HCT116 (cell line): Measurements from ENCODE around the gene CRYBG3. TPM values are rescaled to one million over a fixed set of nuclear protein-coding genes. Genes with fewer than 3 reads are reported as not detected.

Experiments used
- ATAC-seq: fragments of 200-7000 bp; cut with Tn5 transposase; 2 replicates; pipeline ENCODE4 v1.9.1; 2020; ENCODE audit warnings: mild to moderate bottlenecking, moderate library complexity
- BruUV-seq: library from RNA; stranded (reverse); fragments of 400-500 nt; replicated peaks from 2 replicates; lab custom pipeline; 2021; lab: Mats Ljungman, UMichigan
- CTCF ChIA-PET: fragments of 300-600 bp; sonication (Branson Sonifier 250); formaldehyde crosslinking; loops from one replicate; lab custom pipeline; 2021; ENCODE audit warnings: antibody characterized with exemption; lab: Charles Lee
- POLR2A ChIA-PET: fragments of 300-600, 350-600 bp; sonication (Branson Sonifier 250); formaldehyde crosslinking; loops from one replicate; lab custom pipeline; 2021; ENCODE audit warnings: antibody characterized with exemption; lab: Charles Lee
- RAD21 ChIA-PET, 2 experiments: fragments of 300-600 bp; sonication (Branson Sonifier 250); formaldehyde crosslinking; loops; one replicate each; lab custom pipeline; 2023; ENCODE audit warnings: low total read pairs in 2 of 2; ENCODE audit not compliant: uncharacterized antibody in 2 of 2, unreplicated experiment in 2 of 2, low non-redundant PET in 1 of 2; lab: Charles Lee
- DNase-seq: peaks from one replicate; pipeline ENCODE4 v3.0.0-alpha.2; 2010; ENCODE audit warnings: low read depth, low spot score
- H2AFZ ChIP-seq: fragments of 200-600 bp; shearing (Covaris generic), sonication (generic); 2 replicates; pipeline ENCODE4 v1.6.1; 2017; ENCODE audit warnings: low read depth, mixed run types, mixed read lengths, antibody characterized with exemption, low read length; ENCODE audit not compliant: poor library complexity, severe bottlenecking
- H3K27ac ChIP-seq: 2 replicates; pipeline ENCODE4 v1.5.1; 2012; ENCODE audit warnings: low read depth, low read length
- H3K27me3 ChIP-seq: fragments of 200-600 bp; sonication (generic); 2 replicates; pipeline ENCODE4 v1.6.1; 2016; ENCODE audit warnings: mixed run types, low read length, mixed read lengths; ENCODE audit not compliant: insufficient read depth
- H3K36me3 ChIP-seq, 2 experiments: fragments of 200-500 bp in 1 of 2; fragments of 200-600 bp in 1 of 2; sonication (Bioruptor generic) in 1 of 2; sonication (generic) in 1 of 2; 2 replicates each; pipeline versions ENCODE4 v1.5.1 to v1.6.1; 2014 to 2016; ENCODE audit warnings: low read length in 2 of 2, inconsistent platforms in 1 of 2, mixed read lengths in 1 of 2, mixed run types in 1 of 2; ENCODE audit not compliant: insufficient read depth in 2 of 2, control insufficient read depth in 1 of 2
- H3K4me1 ChIP-seq, 2 experiments: fragments of 200-600 bp in 1 of 2; sonication (generic) in 1 of 2; 2 replicates each; pipeline versions ENCODE4 v1.5.1 to v1.6.1; 2012 to 2017; ENCODE audit warnings: low read length in 2 of 2, inconsistent platforms in 1 of 2, mild to moderate bottlenecking in 1 of 2, mixed read lengths in 1 of 2, mixed run types in 1 of 2, moderate library complexity in 1 of 2; ENCODE audit not compliant: insufficient read depth in 2 of 2, control insufficient read depth in 1 of 2
- H3K4me2 ChIP-seq: fragments of 200-600 bp; sonication (generic); 2 replicates; pipeline ENCODE4 v1.6.1; 2017; ENCODE audit warnings: mixed run types, low read length, mixed read lengths
- H3K4me3 ChIP-seq, 2 experiments: fragments of 200-600 bp in 1 of 2; sonication (generic) in 1 of 2; replicated peaks in 1 of 2; 2 replicates each; pipeline ENCODE4 v1.5.1; 2011 to 2016; ENCODE audit warnings: low read length in 2 of 2, control low read depth in 1 of 2, low read depth in 1 of 2, mild to moderate bottlenecking in 1 of 2, mixed read lengths in 1 of 2, mixed run types in 1 of 2
- H3K79me2 ChIP-seq: fragments of 200-600 bp; sonication (generic); 2 replicates; pipeline ENCODE4 v1.6.1; 2017; ENCODE audit warnings: mild to moderate bottlenecking, mixed run types, low read length, moderate library complexity, mixed read lengths; ENCODE audit not compliant: insufficient read depth
- H3K9ac ChIP-seq: fragments of 200-600 bp; sonication (generic); 2 replicates; pipeline ENCODE4 v1.6.1; 2016; ENCODE audit warnings: low read length, mixed read lengths
- H3K9me2 ChIP-seq: fragments of 200-600 bp; sonication (generic), shearing (Covaris generic); 2 replicates; pipeline ENCODE4 v1.6.1; 2017; ENCODE audit warnings: mixed run types, mild to moderate bottlenecking, moderate library complexity; ENCODE audit not compliant: insufficient read depth
- H3K9me3 ChIP-seq, 2 experiments: fragments of 200-500 bp in 1 of 2; fragments of 200-600 bp in 1 of 2; sonication (Bioruptor generic) in 1 of 2; sonication (generic) in 1 of 2; 2 replicates each; pipeline ENCODE4 v1.6.1; 2014 to 2017; ENCODE audit warnings: low read length in 2 of 2, mixed read lengths in 2 of 2, inconsistent platforms in 1 of 2, low read depth in 1 of 2, mild to moderate bottlenecking in 1 of 2, mixed run types in 1 of 2, moderate library complexity in 1 of 2; ENCODE audit not compliant: control insufficient read depth in 1 of 2, insufficient read depth in 1 of 2
- H4K20me1 ChIP-seq: fragments of 200-600 bp; sonication (generic), shearing (Covaris generic); 2 replicates; pipeline ENCODE4 v1.6.1; 2017; ENCODE audit warnings: mixed run types, mild to moderate bottlenecking, moderate library complexity; ENCODE audit not compliant: insufficient read depth
- CBX3 ChIP-seq: IDR thresholded peaks from 2 replicates; pipeline ENCODE4 v1.6.1; 2012; ENCODE audit warnings: low read depth
- CTCF ChIP-seq, 3 experiments: fragments of 200-600 bp in 1 of 3; sonication (generic) in 1 of 3; IDR thresholded peaks in 2 of 3; conservative IDR thresholded peaks in 1 of 3; 2 replicates each; pipeline ENCODE4 v1.5.1; 2012 to 2017; ENCODE audit warnings: low read depth in 2 of 3, low read length in 2 of 3, antibody characterized with exemption in 1 of 3, borderline replicate concordance in 1 of 3, control low read depth in 1 of 3, mild to moderate bottlenecking in 1 of 3, mixed read lengths in 1 of 3, mixed run types in 1 of 3, moderate library complexity in 1 of 3; ENCODE audit not compliant: insufficient read depth in 1 of 3
- ELF1 ChIP-seq: IDR thresholded peaks from 2 replicates; pipeline ENCODE4 v1.6.1; 2012; ENCODE audit warnings: low read depth, borderline replicate concordance
- EZH2 ChIP-seq: fragments of 200-600 bp; sonication (generic); IDR thresholded peaks from 2 replicates; pipeline ENCODE4 v1.6.1; 2017; ENCODE audit warnings: antibody characterized with exemption, mixed run types
- EZH2phosphoT487 ChIP-seq: fragments of 200-600 bp; IDR thresholded peaks from 2 replicates; pipeline ENCODE4 v1.6.1; 2018; ENCODE audit warnings: antibody characterized with exemption, borderline replicate concordance
- MAX ChIP-seq: IDR thresholded peaks from 2 replicates; pipeline ENCODE4 v1.6.1; 2012
- POLR2AphosphoS5 ChIP-seq: IDR thresholded peaks from 2 replicates; pipeline ENCODE4 v1.6.1; 2011; ENCODE audit warnings: mild to moderate bottlenecking, low read depth, low read length, moderate library complexity
- RAD21 ChIP-seq: IDR thresholded peaks from 2 replicates; pipeline ENCODE4 v1.6.1; 2012; ENCODE audit warnings: low read depth, mild to moderate bottlenecking
- REST ChIP-seq: IDR thresholded peaks from 2 replicates; pipeline ENCODE4 v1.6.1; 2012; ENCODE audit warnings: low read depth
- SP1 ChIP-seq: IDR thresholded peaks from 2 replicates; pipeline ENCODE4 v1.6.1; 2012; ENCODE audit warnings: low read depth
- YY1 ChIP-seq: IDR thresholded peaks from 2 replicates; pipeline ENCODE4 v1.6.1; 2011; ENCODE audit warnings: low read length, low read depth, moderate library complexity, mild to moderate bottlenecking; ENCODE audit not compliant: insufficient replicate concordance; ENCODE audit errors: extremely low read depth
- ZFX ChIP-seq: fragments of 450-650 bp; IDR thresholded peaks from 2 replicates; pipeline ENCODE4 v1.6.1; 2017
- ZNF274 ChIP-seq: fragments of 200-500 bp; sonication (Bioruptor generic); IDR thresholded peaks from 2 replicates; pipeline ENCODE4 v1.6.1; 2014; ENCODE audit warnings: mild to moderate bottlenecking, low read depth, low read length, inconsistent platforms
- intact Hi-C: fragments of 100-400 bp; cut with micrococcal nuclease; formaldehyde crosslinking; loops from 2 replicates; pipeline ENCODE4 v1.10.0; 2022
- total RNA-seq: library from RNA; stranded (reverse); gene quantifications from one replicate; pipeline ENCODE4 v1.2.1, GENCODE V29; 2021; ENCODE audit not compliant: unreplicated experiment
- TF ChIP-seq, protein P1 (sequence below): IDR thresholded peaks from 2 replicates; pipeline ENCODE4 v1.6.1; 2011; ENCODE audit warnings: mild to moderate bottlenecking, low read length, moderate library complexity; ENCODE audit not compliant: insufficient replicate concordance; ENCODE audit errors: extremely low read depth
- TF ChIP-seq, protein P2 (sequence below): IDR thresholded peaks from 2 replicates; pipeline ENCODE4 v1.6.1; 2012

Gene CRYBG3
- total RNA-seq, 1 experiment from 2014 or later: 7.5 TPM

- Histone ChIP-seq H3K4me3 (no peak overlapping the region), H3K9ac (no peak overlapping the region)
- CTCF ChIA-PET: no interaction called here
- TF ChIP-seq CTCF (IDR thresholded peaks at IDR 0.05 in 2 of 3, conservative IDR thresholded peaks at IDR 0.05 in 1 of 3; ENCODE audit: borderline replicate concordance in 1 of 3, insufficient read depth in 1 of 3, low read depth in 2 of 3, low read length in 2 of 3) (no peak), SP1 (no peak), MAX (no peak), ZFX (no peak), EZH2 (no peak), ELF1 (no peak), EZH2phosphoT487 (no peak), CBX3 (no peak), REST (no peak), POLR2AphosphoS5 (no peak), ZNF274 (no peak), YY1 (no peak), RAD21 (no peak)
- TF ChIP-seq, protein P1, sequence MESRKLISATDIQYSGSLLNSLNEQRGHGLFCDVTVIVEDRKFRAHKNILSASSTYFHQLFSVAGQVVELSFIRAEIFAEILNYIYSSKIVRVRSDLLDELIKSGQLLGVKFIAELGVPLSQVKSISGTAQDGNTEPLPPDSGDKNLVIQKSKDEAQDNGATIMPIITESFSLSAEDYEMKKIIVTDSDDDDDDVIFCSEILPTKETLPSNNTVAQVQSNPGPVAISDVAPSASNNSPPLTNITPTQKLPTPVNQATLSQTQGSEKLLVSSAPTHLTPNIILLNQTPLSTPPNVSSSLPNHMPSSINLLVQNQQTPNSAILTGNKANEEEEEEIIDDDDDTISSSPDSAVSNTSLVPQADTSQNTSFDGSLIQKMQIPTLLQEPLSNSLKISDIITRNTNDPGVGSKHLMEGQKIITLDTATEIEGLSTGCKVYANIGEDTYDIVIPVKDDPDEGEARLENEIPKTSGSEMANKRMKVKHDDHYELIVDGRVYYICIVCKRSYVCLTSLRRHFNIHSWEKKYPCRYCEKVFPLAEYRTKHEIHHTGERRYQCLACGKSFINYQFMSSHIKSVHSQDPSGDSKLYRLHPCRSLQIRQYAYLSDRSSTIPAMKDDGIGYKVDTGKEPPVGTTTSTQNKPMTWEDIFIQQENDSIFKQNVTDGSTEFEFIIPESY: no peak
- TF ChIP-seq, protein P2, sequence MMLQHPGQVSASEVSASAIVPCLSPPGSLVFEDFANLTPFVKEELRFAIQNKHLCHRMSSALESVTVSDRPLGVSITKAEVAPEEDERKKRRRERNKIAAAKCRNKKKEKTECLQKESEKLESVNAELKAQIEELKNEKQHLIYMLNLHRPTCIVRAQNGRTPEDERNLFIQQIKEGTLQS: no peak
- TF ChIP-seq, all 23 proteins: peak for 0
- DNase-seq: no peak
- no peaks in the 10 kb centered on the region for H3K9me2 ChIP-seq
- H3K4me1 ChIP-seq: no peaks in the 10 kb centered on the region
- no peaks in the 10 kb centered on the region for H3K9me3 ChIP-seq
- H3K79me2 ChIP-seq: no peaks in the 10 kb centered on the region
- H3K4me2 ChIP-seq: no peak overlapping the region
- no peaks in the 10 kb centered on the region for H3K27me3 ChIP-seq
- H4K20me1 ChIP-seq: no peaks in the 10 kb centered on the region
- H3K27ac ChIP-seq: no peak overlapping the region
- no peaks in the 10 kb centered on the region for H3K36me3 ChIP-seq
- H2AFZ ChIP-seq: no peak overlapping the region
- ChIA-PET POLR2A (no interaction called here), RAD21 (no interaction called here)
- no TSS peak for BruUV-seq
- no peak for ATAC-seq
- intact Hi-C loops: no loop called here
Measured at GRCh38 chr3:97993526-97993925, 171.7 kb downstream of the CRYBG3 start.
